EH (cell line): Measurements from ENCODE around the gene SLC12A8.
A peak's percentile ranks its signal among the peaks of the same experiment; 100 is the strongest.

Experiments used
- DNase-seq: peaks from one replicate; pipeline ENCODE4 v3.0.0-alpha.2; 2015; ENCODE audit warnings: low read depth

Gene SLC12A8

DNA sequence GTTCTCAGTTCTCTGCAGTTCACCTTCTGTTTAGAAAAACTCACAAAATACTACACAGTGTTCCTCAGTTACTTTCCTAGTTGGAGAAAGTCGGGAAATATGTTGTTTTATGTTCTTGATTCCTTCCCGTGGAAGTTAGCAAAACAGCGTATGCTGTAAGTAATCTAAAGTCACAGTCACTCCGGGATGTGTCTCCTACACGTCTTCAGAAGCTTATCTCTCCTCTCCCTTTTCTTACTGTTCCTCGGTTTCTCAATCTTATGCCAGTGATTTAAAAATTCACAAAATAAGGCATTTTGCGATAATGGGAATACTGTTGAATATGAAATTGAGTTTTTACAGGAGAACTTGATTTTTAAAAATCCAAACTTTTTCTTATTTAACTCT is 158.5 kb downstream of the SLC12A8 start:
- DNase-seq: no peak

- no peak for DNase-seq
Observed at GRCh38 chr3:125053304-125053699, 159.2 kb downstream of the SLC12A8 start.

GRCh38 chr3:125052624-125053303 is 159.8 kb downstream of the SLC12A8 start:
- peak; percentile 98 for DNase-seq

- DNase-seq: peak; percentile 94
Observed at GRCh38 chr3:125051715-125052581, 160.6 kb downstream of the SLC12A8 start.

DNA sequence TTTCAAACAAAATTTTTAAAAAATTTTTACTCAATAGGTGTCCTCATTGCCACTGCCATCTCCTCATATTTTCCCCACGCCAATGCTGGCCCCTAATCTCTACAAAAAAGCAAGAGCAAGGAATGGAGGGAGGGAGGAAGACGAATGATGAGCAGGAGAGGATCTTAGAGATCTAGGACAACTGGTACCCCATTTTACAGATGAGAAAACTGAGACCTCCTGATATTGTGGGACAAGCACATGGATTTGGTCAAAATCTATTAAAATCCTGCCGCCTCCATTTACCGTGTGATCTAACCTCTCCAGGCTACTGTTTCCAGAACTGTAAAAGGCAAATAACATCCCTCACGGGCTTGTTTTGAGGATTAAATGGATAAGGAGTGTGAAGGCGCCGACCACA is 161.3 kb downstream of the SLC12A8 start:
- no peak for DNase-seq

GRCh38 chr3:125050488-125051090 is 162.0 kb downstream of the SLC12A8 start:
- peak; percentile 75 for DNase-seq

GRCh38 chr3:125048282-125048681 is 164.3 kb downstream of the SLC12A8 start:
- DNase-seq: no peak

DNA sequence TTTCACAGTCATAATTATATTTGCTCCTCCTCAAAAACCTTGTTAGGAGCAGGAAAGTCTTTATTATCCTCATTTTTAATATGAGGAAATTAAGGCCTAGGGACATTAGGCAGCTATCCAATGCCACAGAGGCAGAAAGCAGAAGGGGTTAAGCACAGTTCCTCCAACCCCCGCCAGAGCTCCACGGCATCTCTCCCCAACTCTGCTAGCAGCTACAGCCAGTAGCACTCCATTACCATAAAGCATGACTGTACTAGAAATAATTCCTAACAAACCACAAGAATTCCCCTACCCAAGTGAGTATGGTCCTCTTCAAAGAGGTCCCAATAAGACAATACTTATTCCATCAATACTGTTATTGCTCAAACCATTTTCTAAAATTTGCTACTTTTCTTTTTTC is 166.6 kb downstream of the SLC12A8 start:
- DNase-seq: peak; percentile 90

DNA sequence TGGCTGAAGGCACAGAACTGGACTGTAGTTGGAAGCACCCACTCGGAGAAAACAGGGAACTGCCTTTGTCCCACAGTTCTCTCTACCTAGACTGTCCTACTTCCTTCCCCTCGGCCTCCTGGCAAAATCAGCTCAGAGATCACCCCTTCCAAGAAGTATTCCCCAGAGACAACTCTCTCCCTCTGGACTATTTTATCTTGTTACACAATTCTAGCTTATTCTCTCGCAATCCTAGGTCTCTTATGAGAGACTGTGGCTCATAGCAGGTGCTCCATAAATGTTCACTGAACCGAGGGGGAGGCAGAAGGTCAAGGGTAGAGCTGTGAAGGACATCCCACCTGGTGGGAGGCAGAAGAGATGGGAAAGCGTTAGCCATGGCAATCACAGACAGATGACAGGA is 167.4 kb downstream of the SLC12A8 start:
- DNase-seq: no peak

GRCh38 chr3:125043599-125044151 is 168.9 kb downstream of the SLC12A8 start:
- DNase-seq: no peak

GRCh38 chr3:125042725-125043406 is 169.7 kb downstream of the SLC12A8 start:
- DNase-seq: peak; percentile 78

DNA sequence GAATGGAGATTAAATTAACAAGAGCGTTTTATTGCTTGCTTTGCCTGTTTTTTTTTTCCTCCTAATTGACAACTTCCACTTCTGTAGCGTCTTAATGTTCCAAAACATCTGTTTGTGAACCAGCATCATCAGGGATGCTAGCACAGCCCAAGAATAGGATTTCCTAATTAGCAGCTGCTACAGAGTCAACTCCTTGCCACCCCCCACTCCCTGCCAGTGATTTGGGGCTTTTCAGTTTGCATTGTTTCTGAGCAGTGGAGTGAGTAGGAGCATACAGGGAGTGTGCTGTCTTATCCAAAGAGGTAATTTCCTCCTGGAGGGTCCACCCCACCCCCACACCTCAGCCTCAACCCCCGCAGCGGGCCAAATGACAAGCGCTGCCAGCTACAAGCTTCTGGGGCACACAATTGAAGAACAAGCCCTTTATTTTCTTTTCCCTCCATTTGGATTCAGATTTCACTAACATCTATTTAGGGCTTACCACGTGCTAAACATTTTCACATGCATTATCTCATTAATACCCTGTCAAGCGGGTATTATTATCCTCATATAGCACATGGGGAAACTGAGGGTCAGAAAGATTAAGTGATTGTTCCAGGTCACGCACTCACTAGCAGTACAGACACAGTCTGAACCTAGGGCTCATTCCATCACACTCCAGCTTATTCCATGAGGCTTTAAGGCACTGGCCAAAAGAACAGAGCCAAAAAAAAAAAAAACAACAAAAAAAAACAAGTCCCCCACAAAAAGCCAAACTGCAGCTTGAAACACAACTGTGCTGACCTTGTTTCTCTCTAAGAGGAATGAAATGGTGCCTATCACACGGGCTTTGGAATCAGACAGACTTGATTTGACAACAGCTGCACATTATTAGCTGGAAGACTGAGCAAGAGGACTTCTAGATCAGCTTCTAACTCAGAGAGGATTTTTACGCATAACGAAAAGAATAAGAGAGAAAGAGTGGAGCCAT is 173.1 kb downstream of the SLC12A8 start:
- DNase-seq: peak; percentile 29

DNA sequence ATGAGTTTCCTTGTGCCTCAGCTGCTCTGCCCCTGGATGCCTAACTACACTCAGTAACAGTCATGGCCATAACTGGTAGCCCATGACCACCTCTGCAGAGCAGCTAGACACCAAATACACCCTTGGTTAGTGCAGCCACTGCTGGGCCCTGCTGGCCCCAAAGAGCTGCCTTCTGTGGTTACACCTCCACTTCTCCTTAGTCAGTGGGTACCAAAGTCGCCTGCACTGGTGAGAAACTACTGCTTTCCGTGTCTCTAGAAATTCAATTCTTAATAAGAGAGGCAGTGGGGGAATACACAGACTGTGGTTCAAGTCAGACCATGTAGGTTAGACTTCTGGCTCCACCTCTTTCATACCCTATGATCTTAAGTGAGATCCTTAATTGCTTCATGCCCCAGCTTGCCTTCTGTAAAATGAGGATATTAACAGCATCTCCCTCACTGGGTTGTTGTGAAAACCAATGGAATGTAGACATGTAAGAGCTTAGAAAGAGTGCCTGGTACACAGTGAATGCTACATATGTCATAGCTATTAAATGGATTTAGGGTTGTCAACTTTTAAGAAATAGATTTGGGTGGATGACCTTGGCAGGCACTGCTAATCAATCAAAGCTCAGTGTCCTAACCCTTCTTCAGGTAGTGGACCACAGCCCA is 174.9 kb downstream of the SLC12A8 start:
- no peak for DNase-seq

DNA sequence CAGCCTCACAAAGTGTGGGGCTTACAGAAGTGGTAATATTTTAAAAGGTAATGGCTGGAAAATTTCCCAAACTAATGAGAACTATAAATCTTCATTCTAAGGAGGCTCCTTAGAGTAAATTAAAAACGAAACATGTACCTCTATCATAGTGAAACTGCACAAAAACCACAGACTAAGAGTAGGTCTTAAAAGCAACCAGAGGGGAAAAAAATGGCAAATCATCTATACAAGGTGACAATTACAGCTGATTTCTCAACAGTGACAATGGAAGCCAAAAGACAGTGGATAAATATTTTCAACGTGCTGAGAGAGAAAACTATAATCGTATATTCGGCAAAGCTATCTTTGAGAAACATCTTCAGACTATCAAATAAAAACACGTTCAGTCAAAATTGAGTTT is 177.3 kb downstream of the SLC12A8 start:
- DNase-seq: no peak

DNA sequence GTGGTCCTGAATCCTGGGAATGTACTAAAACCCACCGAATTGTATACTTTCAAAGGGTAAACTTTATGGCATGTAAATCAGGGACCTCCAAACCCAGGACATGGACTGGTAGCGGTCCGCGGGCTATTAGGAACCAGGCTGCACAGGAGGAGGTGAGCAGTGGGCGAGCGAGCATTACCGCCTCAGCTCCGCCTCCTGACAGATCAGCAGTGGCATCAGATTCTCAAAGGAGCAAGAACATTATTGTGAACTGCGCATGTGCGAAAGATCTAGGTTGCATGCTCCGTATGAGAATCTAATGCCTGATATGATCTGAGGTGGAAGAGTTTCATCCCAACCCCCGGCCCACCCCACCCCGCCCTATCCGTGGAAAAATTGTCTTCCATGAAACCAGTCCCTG is 178.9 kb downstream of the SLC12A8 start:
- no peak for DNase-seq

DNA sequence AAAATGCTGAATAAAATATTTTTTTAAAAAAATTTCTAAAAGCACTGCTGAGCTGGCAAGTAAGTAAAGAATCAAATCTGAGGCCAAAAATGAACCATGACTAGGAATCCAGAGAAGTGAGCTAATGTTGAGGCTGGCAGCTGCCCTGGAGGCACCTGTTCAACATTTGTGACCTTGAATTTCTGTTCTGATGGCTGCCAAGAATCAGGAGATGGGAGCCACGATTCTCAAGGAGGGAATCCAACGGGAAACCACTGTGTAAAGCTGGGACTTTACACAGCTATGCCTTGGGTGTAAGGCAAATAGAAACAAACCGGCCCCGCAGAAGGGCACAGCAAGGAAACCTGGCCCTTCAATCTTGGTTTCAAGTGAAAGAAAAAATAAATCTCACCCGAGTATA is 179.4 kb downstream of the SLC12A8 start:
- no peak for DNase-seq

DNA sequence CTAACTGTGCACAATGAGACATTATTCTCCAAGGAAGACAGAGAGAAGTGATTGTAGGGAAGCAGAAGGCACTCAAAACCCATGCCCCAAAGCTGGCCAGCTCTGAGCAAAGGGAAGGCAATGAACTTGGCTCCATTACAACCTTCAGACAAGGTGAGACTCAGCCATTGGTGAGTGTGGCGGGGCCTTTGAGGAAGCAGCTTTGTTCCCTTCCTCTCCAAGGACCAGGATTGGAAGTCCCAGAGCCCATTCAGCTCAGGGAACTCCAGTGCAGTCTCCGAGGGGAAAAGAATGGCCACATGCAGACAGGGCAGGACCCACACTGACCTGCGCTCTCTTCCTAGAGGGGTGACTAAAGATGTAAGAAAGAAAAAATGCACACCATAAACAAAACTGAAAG is 179.9 kb downstream of the SLC12A8 start:
- DNase-seq: no peak
